Measurements from ENCODE around the gene USP2.

- TF ChIP-seq CTCF (IDR thresholded peaks at IDR 0.05; ENCODE audit: insufficient read depth, low read length, poor library complexity, severe bottlenecking) (no peak), EZH2phosphoT487 (conservative IDR thresholded peaks at IDR 0.05; ENCODE audit: low read length) (no peak)
Measured at GRCh38 chr11:119365071-119365591, 16.4 kb downstream of the USP2 start.
